Osteoblast (primary cell): Measurements from ENCODE around the gene MED20. TPM values are rescaled to one million over a fixed set of nuclear protein-coding genes. Genes with fewer than 3 reads are reported as not detected.
A peak's percentile ranks its signal among the peaks of the same experiment; 100 is the strongest.

ENCODE experiments used
- DNase-seq: peaks from one replicate; pipeline ENCODE4 v3.0.0; 2011; ENCODE audit warnings: low spot score, mixed read lengths; ENCODE audit not compliant: insufficient read length; ENCODE audit errors: missing footprints
- H2AFZ ChIP-seq: 2 replicates; pipeline ENCODE4 v1.6.0; 2011; ENCODE audit warnings: mild to moderate bottlenecking, low read length
- H3K27ac ChIP-seq: 2 replicates; pipeline ENCODE4 v1.5.1; 2011; ENCODE audit warnings: mild to moderate bottlenecking, low read depth, low read length, moderate library complexity
- H3K27me3 ChIP-seq: 2 replicates; pipeline ENCODE4 v1.6.0; 2012; ENCODE audit warnings: mild to moderate bottlenecking, control low read depth, inconsistent platforms, low read length, moderate library complexity; ENCODE audit not compliant: insufficient read depth
- H3K36me3 ChIP-seq: 2 replicates; pipeline ENCODE4 v1.5.1; 2011; ENCODE audit warnings: mild to moderate bottlenecking, low read length, control low read depth, moderate library complexity; ENCODE audit not compliant: insufficient read depth
- H3K4me1 ChIP-seq: 2 replicates; pipeline ENCODE4 v1.5.1; 2011; ENCODE audit warnings: mild to moderate bottlenecking, low read length, control low read depth, moderate library complexity; ENCODE audit not compliant: insufficient read depth
- H3K4me2 ChIP-seq: 2 replicates; pipeline ENCODE4 v1.6.0; 2011; ENCODE audit warnings: mild to moderate bottlenecking, low read length; ENCODE audit not compliant: insufficient read depth
- H3K4me3 ChIP-seq: fragments of 200-600 bp; sonication (generic); 3 replicates; pipeline ENCODE4 v1.5.1; 2012; ENCODE audit warnings: mild to moderate bottlenecking, low read length, inconsistent platforms; ENCODE audit not compliant: insufficient read depth
- H3K79me2 ChIP-seq: 2 replicates; pipeline ENCODE4 v1.6.0; 2012; ENCODE audit warnings: mild to moderate bottlenecking, low read length, control low read depth, inconsistent platforms; ENCODE audit not compliant: insufficient read depth
- H3K9me3 ChIP-seq: 2 replicates; pipeline ENCODE4 v1.5.1; 2011; ENCODE audit warnings: low read depth, low read length, control low read depth
- H4K20me1 ChIP-seq: 2 replicates; pipeline ENCODE4 v1.6.0; 2012; ENCODE audit warnings: mild to moderate bottlenecking, low read length, control low read depth; ENCODE audit not compliant: insufficient read depth
- CTCF ChIP-seq: IDR thresholded peaks from 2 replicates; pipeline ENCODE4 v1.5.1; 2011; ENCODE audit warnings: mild to moderate bottlenecking, low read depth, low read length, moderate library complexity; ENCODE audit errors: extremely low read depth
- total RNA-seq: library from RNA; depleted of rRNA; stranded (reverse); fragments of >200 nt; gene quantifications from 2 replicates; pipeline ENCODE4 v1.2.3, GENCODE V29; 2012

Gene MED20
- total RNA-seq, 1 donor = 30.8 TPM

GRCh38 chr6:41942067-41942851 is 21.3 kb upstream of the MED20 start:
- Histone ChIP-seq H3K79me2 (peaks cover 40% of the 10 kb centered on the region), H3K27ac (peak overlapping the region; percentile 89), H3K9me3 (no peaks in the 10 kb centered on the region), H3K4me2 (peak overlapping the region; percentile 97), H2AFZ (peak overlapping the region; percentile 96), H3K4me3 (peak overlapping the region; percentile 95), H4K20me1 (peaks cover 22% of the 10 kb centered on the region), H3K36me3 (peaks cover 8% of the 10 kb centered on the region), H3K4me1 (peaks cover 31% of the 10 kb centered on the region), H3K27me3 (no peaks in the 10 kb centered on the region)
- no peak for TF ChIP-seq CTCF
- DNase-seq = no peak

DNA sequence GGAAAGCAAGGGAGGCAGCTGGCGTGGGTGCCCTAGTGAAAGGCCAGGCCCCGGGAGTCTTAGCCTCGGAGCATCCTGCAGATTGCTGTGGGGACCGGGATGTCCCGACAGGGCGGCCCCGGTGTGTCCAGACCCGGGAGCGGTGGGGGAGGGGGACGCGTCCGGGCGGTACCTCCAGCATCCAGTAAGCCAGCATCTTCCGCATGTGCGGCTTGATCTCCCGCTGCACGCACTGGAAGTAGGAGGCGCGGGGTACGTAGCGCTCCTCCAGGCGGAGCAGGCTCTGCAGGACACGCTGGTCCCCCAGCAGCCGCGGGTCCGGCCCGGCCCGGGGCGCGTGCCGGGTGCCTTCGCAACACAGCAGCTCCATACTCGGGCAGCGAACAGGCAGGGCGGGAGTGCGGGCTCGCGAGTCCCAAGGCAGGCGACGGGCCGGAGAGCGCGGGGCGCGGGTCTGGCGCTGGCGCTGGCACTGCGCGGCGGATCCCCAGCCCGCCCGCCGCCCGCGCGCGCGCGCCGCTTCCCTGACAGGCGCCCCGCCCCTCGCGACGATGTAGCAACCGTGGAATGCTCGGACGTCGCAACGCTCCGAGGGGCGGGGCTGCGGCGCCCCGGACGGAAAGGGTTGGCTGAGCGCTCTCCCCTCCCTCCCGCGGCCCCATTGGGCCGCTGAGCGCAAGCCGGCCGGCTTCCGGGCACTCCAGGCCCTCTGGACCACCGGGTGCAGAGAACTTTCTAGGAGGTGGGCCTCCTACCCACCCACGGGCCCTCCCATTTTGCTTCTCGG is 20.5 kb upstream of the MED20 start, which contains the start of gene CCND3:
CCND3 (minus strand) TSS at position 529 of the 787 bp plus-strand sequence; CDS start at position 370, 159 bp downstream.
- peaks cover 16% of the 10 kb centered on the region for H3K36me3 ChIP-seq
- no peaks in the 10 kb centered on the region for H3K9me3 ChIP-seq
- H2AFZ ChIP-seq = peak within 1 kb of the TSS; percentile 96
- H3K27me3 ChIP-seq = no peaks in the 10 kb centered on the region
- peak within 1 kb of the TSS; percentile 97 for H3K4me2 ChIP-seq
- peaks cover 35% of the 10 kb centered on the region for H3K4me1 ChIP-seq
- peak; percentile 97 for DNase-seq
- peak within 1 kb of the TSS; percentile 95 for H3K4me3 ChIP-seq
- H4K20me1 ChIP-seq = peaks cover 30% of the 10 kb centered on the region
- peak within 1 kb of the TSS; percentile 89 for H3K27ac ChIP-seq
- H3K79me2 ChIP-seq = peaks cover 45% of the 10 kb centered on the region
- TF ChIP-seq CTCF = no peak

DNA sequence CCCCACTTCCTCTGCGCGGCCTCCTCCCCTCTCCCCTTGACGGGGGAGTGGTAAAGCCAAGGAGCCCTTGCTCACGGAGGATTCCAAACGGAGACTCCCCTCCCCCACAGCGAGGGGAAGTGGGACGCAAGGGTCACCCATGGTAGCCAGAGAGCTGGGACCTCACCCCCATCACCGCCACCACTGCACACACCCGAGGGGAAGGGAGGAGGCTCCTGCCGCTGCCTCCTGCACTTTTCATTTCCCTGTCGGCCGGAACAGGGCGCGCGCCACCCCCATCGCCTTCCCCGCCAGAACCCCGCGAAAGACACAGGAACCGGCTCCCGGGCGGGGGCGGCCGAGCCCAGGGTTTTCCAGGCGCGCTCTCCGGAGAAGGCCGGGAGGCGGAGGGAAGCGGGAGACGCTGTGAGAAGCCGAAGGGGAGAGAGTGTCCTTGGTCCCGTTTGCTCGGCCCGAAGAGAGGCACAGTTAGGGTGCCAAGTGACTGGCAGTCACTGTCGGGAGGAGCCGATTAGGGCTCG is 19.9 kb upstream of the MED20 start:
- Histone ChIP-seq H3K36me3 (peaks cover 19% of the 10 kb centered on the region), H3K27me3 (no peaks in the 10 kb centered on the region)

More for the DNA sequence above, 19.9 kb upstream of the MED20 start:
- H3K4me1 ChIP-seq = peaks cover 41% of the 10 kb centered on the region
- H3K4me3 ChIP-seq = peak overlapping the region; percentile 95
- peak; percentile 83 for DNase-seq
- no peak for TF ChIP-seq CTCF
- H3K4me2 ChIP-seq = peak overlapping the region; percentile 97
- peak overlapping the region; percentile 92 for H2AFZ ChIP-seq
- H4K20me1 ChIP-seq = peaks cover 36% of the 10 kb centered on the region
- H3K79me2 ChIP-seq = peaks cover 45% of the 10 kb centered on the region
- H3K9me3 ChIP-seq = no peaks in the 10 kb centered on the region
- peak overlapping the region; percentile 58 for H3K27ac ChIP-seq
